Upper lobe of right lung (tissue), 1 donor: ENCODE data around the gene CFAP70. TPM values are rescaled to one million over a fixed set of nuclear protein-coding genes. Genes with fewer than 3 reads are reported as not detected.
A peak's percentile ranks its signal among the peaks of the same experiment; 100 is the strongest.

ENCODE experiments used
- ATAC-seq: fragments of 200-7000 bp; cut with Tn5 transposase; one replicate; pipeline ENCODE4 v1.9.1; 2020; ENCODE audit warnings: mild to moderate bottlenecking, moderate library complexity
- DNase-seq: peaks from one replicate; pipeline ENCODE4 v3.0.0-alpha.2; 2020
- H3K27ac ChIP-seq: fragments of 200-600 bp; one replicate; pipeline ENCODE4 v1.8.0; 2022
- H3K27me3 ChIP-seq: fragments of 200-600 bp; one replicate; pipeline ENCODE4 v1.8.0; 2022; ENCODE audit warnings: mild to moderate bottlenecking
- H3K36me3 ChIP-seq: fragments of 200-600 bp; one replicate; pipeline ENCODE4 v1.8.0; 2022
- H3K4me1 ChIP-seq: fragments of 200-600 bp; one replicate; pipeline ENCODE4 v1.8.0; 2022
- H3K4me3 ChIP-seq: fragments of 200-600 bp; one replicate; pipeline ENCODE4 v1.8.0; 2022; ENCODE audit warnings: mild to moderate bottlenecking
- H3K9me3 ChIP-seq: fragments of 200-600 bp; one replicate; pipeline ENCODE4 v1.8.0; 2022
- CTCF ChIP-seq: fragments of 200-600 bp; IDR thresholded peaks from one replicate; pipeline ENCODE4 v1.8.0; 2022; ENCODE audit warnings: antibody characterized with exemption
- intact Hi-C: fragments of 100-400 bp; cut with DNase I; formaldehyde crosslinking; loops from one replicate; pipeline ENCODE4 v1.11.0; 2022
- long read RNA-seq: library from polyadenylated mRNA; unstranded; transcript quantifications from one replicate; pipeline ENCODE4 v2.0.0, GENCODE V29; 2021
- total RNA-seq: library from RNA; stranded (reverse); fragmentation: NEBNext Ultra II Directional; extraction: Animal tissue kit (Norgen Biotek cat#: 25700); gene quantifications from one replicate; pipeline ENCODE4 v1.2.1, GENCODE V29; 2021
- donor health status: DM: no; HTN: yes; CAD: no; lungs with severe emphysema.

Gene CFAP70
- total RNA-seq = 2.7 TPM
- long read RNA-seq, partial matches to known transcripts = 1 of 3 reads
- long read RNA-seq, other reads (novel, unspliced or antisense) = 2 of 3 reads

GRCh38 chr10:73358331-73359279, at the start of gene CFAP70:
Gene CFAP70 (minus strand): TSS chr10:73358864. CDS start chr10:73354796, 4,068 bp downstream.
- H3K27ac ChIP-seq = peak within 1 kb of the TSS; percentile 80
- intact Hi-C loops = no loop called here

GRCh38 chr10:73408061-73408460, 49.4 kb upstream of the CFAP70 start:
- no peak for DNase-seq
- intact Hi-C loops = no loop called here
- no peak overlapping the region for H3K27ac ChIP-seq
- H3K4me1 ChIP-seq = peaks cover 17% of the 10 kb centered on the region
- no peak for TF ChIP-seq CTCF
- no peaks in the 10 kb centered on the region for H3K27me3 ChIP-seq
- no peaks in the 10 kb centered on the region for H3K9me3 ChIP-seq
- no peak for ATAC-seq
- H3K4me3 ChIP-seq = no peak overlapping the region
- H3K36me3 ChIP-seq = peaks cover 4% of the 10 kb centered on the region

More at GRCh38 chr10:73358331-73359279, at the start of gene CFAP70:
- TF ChIP-seq CTCF = no peak
- peak; percentile 94 for DNase-seq
- Histone ChIP-seq H3K4me1 (peaks cover 7% of the 10 kb centered on the region), H3K9me3 (no peaks in the 10 kb centered on the region), H3K27me3 (no peaks in the 10 kb centered on the region), H3K4me3 (peak within 1 kb of the TSS; percentile 73), H3K36me3 (no peaks in the 10 kb centered on the region)
- ATAC-seq = peak; percentile 98

DNA sequence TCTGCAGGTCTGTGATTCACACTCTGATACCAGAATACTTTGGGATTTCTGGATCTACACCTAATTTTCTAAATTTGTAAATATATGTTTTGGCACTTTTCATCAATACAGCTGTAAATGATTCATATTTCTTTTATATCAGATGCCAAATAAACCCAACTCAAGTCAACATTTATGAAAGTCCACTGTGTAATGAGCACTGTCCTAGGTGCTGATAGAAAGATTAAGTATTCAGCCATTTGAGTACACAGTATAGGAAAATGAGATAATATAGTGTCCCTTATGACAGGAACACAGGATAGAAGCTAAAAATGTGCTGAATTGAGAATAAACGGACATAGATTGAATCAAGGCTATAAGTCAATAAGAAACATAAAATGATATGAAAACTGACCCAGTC, 48.8 kb upstream of the CFAP70 start:
- H3K27me3 ChIP-seq = no peaks in the 10 kb centered on the region
- H3K4me3 ChIP-seq = no peak overlapping the region
- intact Hi-C loops = no loop called here
- ATAC-seq (no peak), DNase-seq (no peak)
- no peak overlapping the region for H3K27ac ChIP-seq
- peaks cover 4% of the 10 kb centered on the region for H3K36me3 ChIP-seq
- H3K4me1 ChIP-seq = peaks cover 13% of the 10 kb centered on the region
- TF ChIP-seq CTCF = no peak
- no peaks in the 10 kb centered on the region for H3K9me3 ChIP-seq

DNA sequence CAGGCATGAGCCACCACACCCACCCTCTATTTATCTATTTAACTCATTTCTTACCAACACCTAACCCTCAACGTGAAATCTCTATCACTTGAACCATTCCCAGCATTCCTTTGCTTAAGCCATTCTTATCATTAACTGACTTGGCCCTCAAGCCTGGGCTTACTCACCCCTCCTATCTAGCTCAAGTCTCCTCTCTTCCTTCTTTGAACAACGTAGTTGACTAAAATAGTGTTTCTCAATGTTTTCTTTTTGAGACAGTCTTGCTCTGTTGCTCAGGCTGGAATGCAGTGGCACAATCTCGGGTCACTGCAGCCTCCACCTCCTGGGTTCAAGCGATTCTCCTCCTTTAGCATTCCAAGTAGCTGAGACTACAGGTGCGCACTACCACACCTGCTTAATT, 48.2 kb upstream of the CFAP70 start:
- Histone ChIP-seq H3K4me3 (no peak overlapping the region), H3K27ac (no peak overlapping the region), H3K36me3 (peaks cover 4% of the 10 kb centered on the region), H3K4me1 (peaks cover 6% of the 10 kb centered on the region), H3K27me3 (no peaks in the 10 kb centered on the region), H3K9me3 (no peaks in the 10 kb centered on the region)
- no peak for TF ChIP-seq CTCF
- no peak for DNase-seq
- intact Hi-C loops = no loop called here
- no peak for ATAC-seq

DNA sequence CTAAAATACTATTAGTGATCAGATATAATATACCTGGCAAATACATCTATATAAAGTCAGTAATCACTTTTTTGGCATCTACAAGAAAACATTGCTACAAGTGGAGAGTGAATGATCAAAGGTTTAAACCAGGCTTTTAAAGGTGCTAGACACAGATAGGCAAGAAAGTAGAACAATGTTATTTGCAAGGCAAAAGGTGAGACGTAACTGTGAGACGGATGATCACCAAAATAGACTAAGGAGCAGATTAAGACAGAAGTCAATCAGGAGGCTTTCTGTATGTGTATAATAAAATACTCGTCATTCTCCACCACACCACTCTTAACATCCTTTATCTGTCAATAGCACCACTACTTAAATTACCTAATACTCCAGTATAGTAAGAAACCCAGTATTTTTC, 46.9 kb upstream of the CFAP70 start:
- TF ChIP-seq CTCF = no peak
- DNase-seq = no peak
- Histone ChIP-seq H3K27me3 (no peaks in the 10 kb centered on the region), H3K36me3 (peaks cover 6% of the 10 kb centered on the region), H3K4me1 (peaks cover 4% of the 10 kb centered on the region), H3K27ac (no peak overlapping the region), H3K9me3 (no peaks in the 10 kb centered on the region), H3K4me3 (no peak overlapping the region)
- intact Hi-C loops = no loop called here
- ATAC-seq = no peak
